Body of pancreas (tissue), 4 donors: ENCODE measurements around the gene WASHC2A. TPM values are rescaled to one million over a fixed set of nuclear protein-coding genes. Genes with fewer than 3 reads are reported as not detected.
"Not testable (repeated sequence)": the region's sequence is repeated elsewhere in the genome, so short reads cannot be mapped to it uniquely, and the experiment has no call there.

Source experiments
- ATAC-seq: fragments of 150-250 bp; one replicate; pipeline ENCODE4 v1.9.1; 2016
- DNase-seq, 4 donors: peaks; one replicate each; pipeline ENCODE4 v3.0.0-alpha.2; 2019
- H3K27ac ChIP-seq, 4 donors: fragments of 200-600 bp; sonication (generic); 1 replicate in 3 of 4; 2 replicates in 1 of 4; pipeline versions ENCODE4 v1.5.1 to v1.6.1; 2016 to 2019; ENCODE audit warnings: mild to moderate bottlenecking in 1 of 4, mixed read lengths in 1 of 4, moderate library complexity in 1 of 4
- H3K27me3 ChIP-seq, 2 donors: fragments of 200-600 bp; sonication (generic); one replicate each; pipeline ENCODE4 v1.6.0; 2016; ENCODE audit warnings: mild to moderate bottlenecking in 1 of 2
- H3K36me3 ChIP-seq, 2 donors: fragments of 200-600 bp; sonication (generic); replicated peaks in 1 of 2; 2 replicates each; pipeline ENCODE4 v1.5.1; 2016; ENCODE audit warnings: low read depth in 2 of 2; ENCODE audit not compliant: insufficient read depth in 1 of 2
- H3K4me1 ChIP-seq: fragments of 200-600 bp; sonication (generic); one replicate; pipeline ENCODE4 v1.6.0; 2016
- H3K4me3 ChIP-seq, 2 donors: fragments of 200-600 bp; sonication (generic); 1 replicate in 1 of 2; 2 replicates in 1 of 2; pipeline ENCODE4 v1.5.1; 2016 to 2019
- H3K9me3 ChIP-seq, 3 donors: fragments of 200-600 bp; sonication (generic); 1 replicate in 2 of 3; 2 replicates in 1 of 3; pipeline ENCODE4 v1.5.1; 2016
- CTCF ChIP-seq, 7 experiments: fragments of 450-650 bp in 4 of 7; fragments of 200-600 bp in 3 of 7; sonication (generic) in 3 of 7; IDR thresholded peaks; one replicate each; pipeline ENCODE4 v1.5.1; 2016 to 2019; ENCODE audit warnings: antibody characterized with exemption in 7 of 7
- POLR2A ChIP-seq, 3 donors: fragments of 450-650 bp; IDR thresholded peaks; one replicate each; pipeline ENCODE4 v1.6.1; 2016; ENCODE audit warnings: antibody characterized with exemption in 3 of 3, mild to moderate bottlenecking in 2 of 3
- WGBS, 2 donors: methylation state at CpG; one replicate each; pipeline ENCODE4 v1.1.5; 2017; 5-methylcytosine and 5-hydroxymethylcytosine counted together
- intact Hi-C: fragments of 100-400 bp; cut with DNase I; formaldehyde crosslinking; loops from one replicate; pipeline ENCODE4 v1.15.1; 2023
- total RNA-seq, 2 donors: library from RNA; depleted of rRNA; stranded (reverse); fragments of >200 nt; gene quantifications; one replicate each; pipeline ENCODE4 v1.1.0, GENCODE V29; 2016

Gene WASHC2A
- total RNA-seq, 2 donors from 2014 or later: 16.3 to 36.6 TPM

GRCh38 chr10:50131245-50131965, 63.7 kb downstream of the WASHC2A start:
- intact Hi-C loops, DNase-seq, ATAC-seq, H3K27ac ChIP-seq, H3K36me3 ChIP-seq, H3K9me3 ChIP-seq, H3K4me3 ChIP-seq, H3K4me1 ChIP-seq, H3K27me3 ChIP-seq: not testable (repeated sequence)
- 81 to 91% methylated on average over 7 of the region's 8 CpGs for WGBS, 2 donors

DNA sequence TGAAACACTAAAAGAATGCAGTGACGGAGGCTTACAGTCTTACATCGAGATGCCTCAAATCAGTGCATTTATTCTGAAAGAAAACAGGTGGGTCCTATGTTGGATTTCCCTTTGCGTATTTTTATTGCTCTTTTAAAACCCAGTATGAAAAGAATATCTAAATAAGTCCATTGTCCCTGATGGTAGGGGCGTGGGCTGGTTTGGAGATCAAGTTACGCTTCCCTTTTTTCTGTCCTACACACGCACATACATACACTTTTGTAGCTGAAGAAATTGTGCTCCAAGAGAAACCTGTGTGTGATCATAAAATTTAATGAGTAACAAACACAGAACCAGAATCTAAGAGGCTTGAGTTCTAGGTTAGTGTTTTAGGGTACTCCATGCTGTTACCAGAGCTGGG, 64.6 kb downstream of the WASHC2A start:
- H3K36me3 ChIP-seq, H3K4me3 ChIP-seq, intact Hi-C loops, H3K27me3 ChIP-seq, H3K27ac ChIP-seq, DNase-seq, ATAC-seq, H3K4me1 ChIP-seq, H3K9me3 ChIP-seq: not testable (repeated sequence)
- 94% methylated on average over 6 of the region's 6 CpGs for WGBS, 2 donors

DNA sequence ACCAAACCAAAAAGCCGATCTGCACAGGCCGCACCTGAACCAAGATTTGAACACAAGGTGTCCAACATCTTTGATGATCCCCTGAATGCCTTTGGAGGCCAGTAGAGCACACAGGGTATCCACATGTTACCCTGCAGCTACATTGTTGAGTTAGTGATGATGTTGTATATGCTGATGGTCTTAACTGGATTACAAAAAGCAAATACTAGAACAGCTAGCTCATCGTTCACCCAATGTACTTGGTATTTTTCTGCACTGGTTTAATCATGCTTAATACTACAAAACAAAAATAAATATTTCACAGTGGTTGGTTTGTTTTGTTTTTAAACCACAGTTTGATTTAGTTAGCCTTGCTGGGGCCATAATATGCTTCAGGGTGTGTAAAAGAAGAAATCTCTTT, 65.1 kb downstream of the WASHC2A start:
- ATAC-seq, H3K4me1 ChIP-seq, H3K36me3 ChIP-seq, intact Hi-C loops, DNase-seq, H3K9me3 ChIP-seq, H3K27ac ChIP-seq, H3K4me3 ChIP-seq, H3K27me3 ChIP-seq: not testable (repeated sequence)
- WGBS, 2 donors: 81 to 98% methylated on average over 3 of the region's 3 CpGs

GRCh38 chr10:50143512-50144174, 75.9 kb downstream of the WASHC2A start:
- H3K27ac ChIP-seq, intact Hi-C loops, H3K4me1 ChIP-seq, H3K36me3 ChIP-seq, H3K4me3 ChIP-seq, H3K27me3 ChIP-seq, ATAC-seq, H3K9me3 ChIP-seq: not testable (repeated sequence)
- WGBS, 2 donors: 26 to 30% methylated on average over 5 to 7 of the region's 10 CpGs
- peak in 1 of 4 donors; percentile 25 for DNase-seq

GRCh38 chr10:50145575-50145974, 77.8 kb downstream of the WASHC2A start:
- ATAC-seq, H3K27ac ChIP-seq, H3K4me3 ChIP-seq, intact Hi-C loops, H3K36me3 ChIP-seq, H3K27me3 ChIP-seq, DNase-seq, H3K4me1 ChIP-seq, H3K9me3 ChIP-seq: not testable (repeated sequence)
- WGBS, 2 donors: 0% methylated on average over 1 of the region's 1 CpG

DNA sequence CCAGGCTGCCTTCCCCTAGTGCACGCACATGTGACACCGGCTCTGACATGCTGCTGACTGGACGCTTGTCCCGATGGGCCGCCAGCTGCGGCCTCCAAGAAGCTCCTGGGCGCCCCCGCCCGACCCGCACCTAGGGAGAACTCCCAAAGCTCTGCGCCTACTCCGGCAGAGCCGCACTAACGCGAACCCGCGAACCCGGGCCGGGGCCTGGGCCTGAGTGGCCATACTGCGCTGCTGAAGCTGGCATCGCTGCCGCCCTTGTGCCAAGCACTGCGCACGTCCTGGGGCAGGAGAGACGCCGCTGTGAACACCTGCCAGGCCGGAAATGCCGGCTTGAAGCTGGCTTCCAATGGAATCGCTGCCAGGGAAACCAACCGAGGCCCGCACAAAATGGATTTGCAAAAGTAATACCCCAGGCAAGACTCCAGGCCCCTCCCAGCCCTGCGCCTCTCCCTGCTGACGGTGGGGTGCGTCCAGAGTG, 85.1 kb downstream of the WASHC2A start:
- Histone ChIP-seq H3K4me1 (no peaks in the 10 kb centered on the region), H3K9me3 (no peaks in the 10 kb centered on the region), H3K27ac (no peak overlapping the region), H3K27me3 (no peaks in the 10 kb centered on the region), H3K36me3 (no peaks in the 10 kb centered on the region), H3K4me3 (no peak overlapping the region)
- WGBS, 2 donors: 0 to 4% methylated on average over 10 to 34 of the region's 34 CpGs
- DNase-seq (peak; percentile 31 to 62 (median 50)), ATAC-seq (peak; percentile 66)
- intact Hi-C loops: no loop called here
- no peak for TF ChIP-seq POLR2A (IDR thresholded peaks at IDR 0.05)
- no peak for TF ChIP-seq CTCF (IDR thresholded peaks at IDR 0.05)

GRCh38 chr10:50157868-50158267, 90.1 kb downstream of the WASHC2A start:
- DNase-seq, H3K27me3 ChIP-seq, H3K4me3 ChIP-seq, H3K27ac ChIP-seq, ATAC-seq, H3K36me3 ChIP-seq, H3K4me1 ChIP-seq, H3K9me3 ChIP-seq, intact Hi-C loops: not testable (repeated sequence)

DNA sequence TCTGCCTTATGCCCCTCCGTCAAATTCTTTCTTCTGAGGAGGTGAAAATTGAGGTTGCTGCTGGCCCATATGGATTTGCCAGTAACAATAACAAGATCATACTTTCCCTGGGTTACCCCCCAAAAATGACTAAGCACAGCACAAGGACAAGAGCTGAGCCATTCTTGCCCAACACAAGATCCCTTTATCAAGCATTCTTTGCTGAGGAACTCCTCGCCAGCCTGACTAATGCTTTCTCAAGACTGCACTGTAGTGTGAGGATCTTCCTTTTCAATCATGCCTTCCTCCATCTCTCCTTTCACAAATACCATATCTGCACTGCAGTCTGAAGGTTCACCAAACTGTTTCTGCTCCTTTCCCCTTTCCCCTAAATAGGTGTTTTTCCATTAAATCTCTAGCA, 92.1 kb downstream of the WASHC2A start:
- H3K9me3 ChIP-seq, ATAC-seq, intact Hi-C loops, DNase-seq, H3K4me1 ChIP-seq, H3K36me3 ChIP-seq, H3K27ac ChIP-seq, H3K4me3 ChIP-seq, H3K27me3 ChIP-seq: not testable (repeated sequence)
- 78 to 95% methylated on average over 2 of the region's 2 CpGs for WGBS, 2 donors

GRCh38 chr10:50165038-50165437, 97.3 kb downstream of the WASHC2A start:
- H3K4me1 ChIP-seq, H3K27ac ChIP-seq, ATAC-seq, DNase-seq, H3K9me3 ChIP-seq, intact Hi-C loops, H3K4me3 ChIP-seq, H3K36me3 ChIP-seq, H3K27me3 ChIP-seq: not testable (repeated sequence)
- 40 to 46% methylated on average over 2 of the region's 2 CpGs for WGBS, 2 donors

DNA sequence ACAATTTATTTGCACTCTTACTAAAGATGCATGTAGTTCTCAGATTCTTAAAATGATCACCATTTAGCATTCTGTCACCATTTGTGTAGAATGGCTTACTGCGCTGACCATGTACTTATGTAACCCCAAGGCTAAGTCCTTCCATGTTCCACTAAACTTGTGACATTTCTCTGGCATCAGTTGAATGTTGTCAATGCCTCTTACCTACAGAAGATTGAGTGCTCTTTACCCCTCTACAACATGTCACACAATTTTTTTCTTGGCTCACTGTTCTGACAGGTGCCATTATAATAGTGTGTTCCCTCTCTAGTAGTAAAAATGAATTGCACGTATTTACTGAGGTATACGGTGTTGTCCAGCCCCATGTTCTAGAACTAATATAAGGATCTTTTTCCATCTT, 100.1 kb downstream of the WASHC2A start:
- H3K9me3 ChIP-seq, ATAC-seq, H3K4me1 ChIP-seq, H3K27ac ChIP-seq, H3K4me3 ChIP-seq, DNase-seq, H3K36me3 ChIP-seq, H3K27me3 ChIP-seq, intact Hi-C loops: not testable (repeated sequence)
- WGBS, 2 donors: 81 to 92% methylated on average over 3 of the region's 3 CpGs

DNA sequence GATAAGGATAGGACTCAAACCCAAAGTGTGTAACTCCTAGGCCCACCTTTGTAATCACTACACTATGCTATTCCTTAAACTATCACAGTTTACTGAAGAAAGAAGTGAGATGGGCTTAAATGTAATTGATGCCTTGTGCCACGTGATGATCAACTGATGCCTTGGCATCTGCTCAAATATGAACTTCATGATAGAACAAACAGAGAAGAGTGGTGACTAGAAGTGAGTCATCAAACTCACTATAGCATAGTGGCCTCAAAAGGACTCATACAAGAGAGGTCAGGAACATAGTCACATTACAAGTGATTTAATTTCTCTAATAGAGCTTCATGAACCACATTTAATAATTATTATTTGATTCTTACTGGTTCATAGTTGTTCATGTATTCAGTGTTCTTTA, 101.8 kb downstream of the WASHC2A start:
- H3K27ac ChIP-seq, ATAC-seq, intact Hi-C loops, H3K4me3 ChIP-seq, H3K36me3 ChIP-seq, H3K9me3 ChIP-seq, H3K27me3 ChIP-seq, H3K4me1 ChIP-seq, DNase-seq: not testable (repeated sequence)
- WGBS, 2 donors: 64 to 84% methylated on average over 1 of the region's 1 CpG
